C4-2B (cell line): ENCODE measurements around the gene HTT.

Experiments used
- H3K27ac ChIP-seq: fragments of 450-650 bp; 2 replicates; pipeline ENCODE4 v1.5.1; 2017
- ZFX ChIP-seq: fragments of 450-650 bp; IDR thresholded peaks from 2 replicates; pipeline ENCODE4 v1.6.1; 2017
- TF ChIP-seq, protein P1 (sequence below): fragments of 450-650 bp; conservative IDR thresholded peaks from 2 replicates; pipeline ENCODE4 v1.5.1; 2017; ENCODE audit warnings: mild to moderate bottlenecking

Gene HTT

DNA sequence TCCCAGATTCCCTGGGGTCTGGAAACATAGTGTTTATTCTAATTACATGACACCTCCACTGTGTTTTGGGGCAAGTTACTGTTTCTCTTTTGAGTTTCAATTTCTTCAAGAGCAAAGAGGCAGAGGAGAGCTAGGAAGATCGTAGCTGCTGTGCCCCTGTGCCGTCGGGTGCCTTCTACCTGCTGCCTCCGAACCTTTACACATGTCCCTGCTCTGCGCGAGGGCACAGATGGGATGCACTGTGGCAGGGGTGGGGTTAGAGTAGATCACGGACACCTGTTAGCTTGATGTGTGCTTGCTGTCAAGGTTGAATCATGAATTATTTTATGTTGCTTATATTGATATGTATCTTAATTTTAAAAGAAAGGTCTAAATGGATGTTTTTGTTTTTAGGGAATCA lies 103.4 kb downstream of the HTT start:
- no peak overlapping the region for H3K27ac ChIP-seq
- no peak for TF ChIP-seq ZFX

DNA sequence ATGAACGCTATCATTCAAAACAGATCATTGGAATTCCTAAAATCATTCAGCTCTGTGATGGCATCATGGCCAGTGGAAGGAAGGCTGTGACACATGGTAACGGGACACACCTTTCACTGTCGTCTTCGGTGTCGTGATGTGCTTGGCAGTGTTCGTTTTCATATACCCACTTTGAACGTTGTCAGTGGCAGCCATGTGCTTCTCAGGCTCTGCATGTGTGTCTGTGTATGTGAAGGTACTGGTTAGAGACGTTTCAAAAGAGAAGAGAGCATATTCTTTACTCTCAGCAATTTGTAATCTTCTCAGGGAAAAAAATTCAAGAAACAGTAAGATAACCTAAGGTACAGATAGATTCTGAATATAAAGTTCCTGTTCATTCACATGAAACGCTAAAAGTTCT lies 103.9 kb downstream of the HTT start:
- H3K27ac ChIP-seq = no peak overlapping the region
- TF ChIP-seq, protein P1, sequence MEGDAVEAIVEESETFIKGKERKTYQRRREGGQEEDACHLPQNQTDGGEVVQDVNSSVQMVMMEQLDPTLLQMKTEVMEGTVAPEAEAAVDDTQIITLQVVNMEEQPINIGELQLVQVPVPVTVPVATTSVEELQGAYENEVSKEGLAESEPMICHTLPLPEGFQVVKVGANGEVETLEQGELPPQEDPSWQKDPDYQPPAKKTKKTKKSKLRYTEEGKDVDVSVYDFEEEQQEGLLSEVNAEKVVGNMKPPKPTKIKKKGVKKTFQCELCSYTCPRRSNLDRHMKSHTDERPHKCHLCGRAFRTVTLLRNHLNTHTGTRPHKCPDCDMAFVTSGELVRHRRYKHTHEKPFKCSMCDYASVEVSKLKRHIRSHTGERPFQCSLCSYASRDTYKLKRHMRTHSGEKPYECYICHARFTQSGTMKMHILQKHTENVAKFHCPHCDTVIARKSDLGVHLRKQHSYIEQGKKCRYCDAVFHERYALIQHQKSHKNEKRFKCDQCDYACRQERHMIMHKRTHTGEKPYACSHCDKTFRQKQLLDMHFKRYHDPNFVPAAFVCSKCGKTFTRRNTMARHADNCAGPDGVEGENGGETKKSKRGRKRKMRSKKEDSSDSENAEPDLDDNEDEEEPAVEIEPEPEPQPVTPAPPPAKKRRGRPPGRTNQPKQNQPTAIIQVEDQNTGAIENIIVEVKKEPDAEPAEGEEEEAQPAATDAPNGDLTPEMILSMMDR = no peak
- TF ChIP-seq ZFX = no peak

- TF ChIP-seq, protein P1 = no peak
- TF ChIP-seq ZFX = no peak
- H3K27ac ChIP-seq = no peak overlapping the region
Measured at GRCh38 chr4:3179126-3179706, 104.7 kb downstream of the HTT start.

- TF ChIP-seq ZFX = no peak
- TF ChIP-seq, protein P1 = no peak
- no peak overlapping the region for H3K27ac ChIP-seq
Measured at GRCh38 chr4:3183008-3183407, 108.5 kb downstream of the HTT start.

DNA sequence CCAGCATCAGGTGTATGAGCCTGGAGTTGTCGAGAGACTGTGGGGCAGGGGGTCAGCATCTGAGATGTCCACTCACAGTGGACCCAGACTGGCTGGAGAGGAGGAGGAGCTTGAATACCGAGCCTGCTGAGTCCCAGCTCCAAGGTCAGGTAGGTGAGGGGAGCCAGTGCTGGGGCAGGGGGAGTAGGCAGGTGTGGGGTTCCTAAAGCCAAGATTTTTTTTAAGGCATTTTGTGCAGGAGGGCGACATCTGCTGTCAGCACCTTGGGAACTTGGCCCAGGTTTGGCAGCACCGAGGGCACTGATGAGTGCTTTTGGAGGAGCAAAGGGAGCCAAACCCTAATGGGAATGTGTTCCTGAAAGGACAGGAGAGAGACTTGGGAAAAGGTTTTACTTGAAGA lies 110.2 kb downstream of the HTT start:
- no peak overlapping the region for H3K27ac ChIP-seq
- TF ChIP-seq, protein P1 = no peak
- TF ChIP-seq ZFX = no peak

GRCh38 chr4:3186609-3187008 lies 112.1 kb downstream of the HTT start:
- H3K27ac ChIP-seq = no peak overlapping the region
- TF ChIP-seq, protein P1 = no peak
- TF ChIP-seq ZFX = no peak

- TF ChIP-seq, protein P1 = no peak
- TF ChIP-seq ZFX = no peak
- H3K27ac ChIP-seq = no peak overlapping the region
Measured at GRCh38 chr4:3188118-3188517, 113.6 kb downstream of the HTT start.

DNA sequence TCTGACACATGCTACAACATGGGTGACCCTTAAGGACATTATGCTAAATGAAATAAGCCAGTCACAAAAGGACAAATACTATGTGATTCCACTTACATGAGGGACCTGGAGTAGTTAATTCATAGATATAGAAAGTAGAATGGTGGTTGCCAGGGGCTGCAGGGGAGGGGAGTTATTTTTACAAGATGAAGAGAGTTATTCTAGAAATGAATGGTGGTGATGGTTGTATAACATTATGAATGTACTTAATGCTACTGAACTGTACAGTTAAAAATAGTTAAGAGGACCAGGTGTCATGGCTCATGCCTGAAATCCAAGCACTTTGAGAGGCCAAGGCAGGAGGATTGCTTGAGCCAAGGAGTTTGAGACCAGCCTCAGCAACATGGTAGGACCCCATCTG lies 115.0 kb downstream of the HTT start:
- H3K27ac ChIP-seq = no peak overlapping the region
- TF ChIP-seq, protein P1 = no peak
- TF ChIP-seq ZFX = no peak
